Fibroblast of the aortic adventitia (primary cell): ENCODE measurements around the gene OR10P1. TPM values are rescaled to one million over a fixed set of nuclear protein-coding genes. Genes with fewer than 3 reads are reported as not detected.

Source experiments
- small RNA-seq: library from RNA; depleted of rRNA; stranded (forward); fragments of <200 nt; gene quantifications from one replicate; pipeline ENCODE3, GENCODE V24; 2012
- total RNA-seq: library from RNA; depleted of rRNA; stranded (reverse); fragments of >200 nt; gene quantifications from 2 replicates; pipeline ENCODE4 v1.2.3, GENCODE V29; 2012; ENCODE audit warnings: low replicate concordance

Gene OR10P1
- total RNA-seq, 1 donor = not detected

Small RNA genes lying within 50 kb of the gene (small RNA-seq; reads per million reads assigned to genes)
- not detected for gene AC009779.5

Other genes with a start within 250 kb of the OR10P1 start
- not detected in 2 replicates for gene OR6C65, start 236.4 kb upstream of the OR10P1 start, total RNA-seq
- gene OR6C76, start 210.6 kb upstream of the OR10P1 start, total RNA-seq = not detected in 2 replicates
- not detected in 2 replicates for gene OR6C2, start 192.8 kb upstream of the OR10P1 start, total RNA-seq
- not detected in 2 replicates for gene OR6C70, start 166.8 kb upstream of the OR10P1 start, total RNA-seq
- not detected in 2 replicates for gene OR6C68, start 144.5 kb upstream of the OR10P1 start, total RNA-seq
- gene OR6C4, start 87.3 kb upstream of the OR10P1 start, total RNA-seq = not detected in 2 replicates
- gene OR2AP1, start 64.4 kb upstream of the OR10P1 start, total RNA-seq = not detected in 2 replicates
- 13.9 and 37.6 TPM in 2 replicates for gene ITGA7, start 71.0 kb downstream of the OR10P1 start, total RNA-seq
- gene BLOC1S1, start 79.2 kb downstream of the OR10P1 start, total RNA-seq = 64.1 and 70.2 TPM in 2 replicates
- 13.3 and 17.7 TPM in 2 replicates for gene RDH5, start 83.5 kb downstream of the OR10P1 start, total RNA-seq
- gene CD63, start 92.1 kb downstream of the OR10P1 start, total RNA-seq = 2,365 and 6,536 TPM in 2 replicates
- 2.4 and 4.7 TPM in 2 replicates for gene GDF11, start 106.2 kb downstream of the OR10P1 start, total RNA-seq
- 84.6 and 165 TPM in 2 replicates for gene SARNP, start 180.8 kb downstream of the OR10P1 start, total RNA-seq
- 7.6 and 16.9 TPM in 2 replicates for gene ORMDL2, start 181.1 kb downstream of the OR10P1 start, total RNA-seq
- 26.4 and 48.3 TPM in 2 replicates for gene DNAJC14, start 192.7 kb downstream of the OR10P1 start, total RNA-seq
- gene MMP19, start 206.0 kb downstream of the OR10P1 start, total RNA-seq = 9.7 and 11.1 TPM in 2 replicates